Hepatocyte (in vitro differentiated cells): ENCODE measurements around the gene CTF1.

Experiments
- EZH2phosphoT487 ChIP-seq: fragments of 200-600 bp; sonication (generic); IDR thresholded peaks from one replicate; pipeline ENCODE4 v1.6.1; 2018; ENCODE audit warnings: antibody characterized with exemption, mild to moderate bottlenecking, low read depth, moderate library complexity; ENCODE audit not compliant: unreplicated experiment, severe bottlenecking
- TF ChIP-seq, protein P1 (sequence below): fragments of 200-600 bp; sonication (generic); IDR thresholded peaks from 2 replicates; pipeline ENCODE4 v1.5.1; 2016; ENCODE audit warnings: antibody characterized with exemption, mild to moderate bottlenecking; ENCODE audit not compliant: poor library complexity

DNA sequence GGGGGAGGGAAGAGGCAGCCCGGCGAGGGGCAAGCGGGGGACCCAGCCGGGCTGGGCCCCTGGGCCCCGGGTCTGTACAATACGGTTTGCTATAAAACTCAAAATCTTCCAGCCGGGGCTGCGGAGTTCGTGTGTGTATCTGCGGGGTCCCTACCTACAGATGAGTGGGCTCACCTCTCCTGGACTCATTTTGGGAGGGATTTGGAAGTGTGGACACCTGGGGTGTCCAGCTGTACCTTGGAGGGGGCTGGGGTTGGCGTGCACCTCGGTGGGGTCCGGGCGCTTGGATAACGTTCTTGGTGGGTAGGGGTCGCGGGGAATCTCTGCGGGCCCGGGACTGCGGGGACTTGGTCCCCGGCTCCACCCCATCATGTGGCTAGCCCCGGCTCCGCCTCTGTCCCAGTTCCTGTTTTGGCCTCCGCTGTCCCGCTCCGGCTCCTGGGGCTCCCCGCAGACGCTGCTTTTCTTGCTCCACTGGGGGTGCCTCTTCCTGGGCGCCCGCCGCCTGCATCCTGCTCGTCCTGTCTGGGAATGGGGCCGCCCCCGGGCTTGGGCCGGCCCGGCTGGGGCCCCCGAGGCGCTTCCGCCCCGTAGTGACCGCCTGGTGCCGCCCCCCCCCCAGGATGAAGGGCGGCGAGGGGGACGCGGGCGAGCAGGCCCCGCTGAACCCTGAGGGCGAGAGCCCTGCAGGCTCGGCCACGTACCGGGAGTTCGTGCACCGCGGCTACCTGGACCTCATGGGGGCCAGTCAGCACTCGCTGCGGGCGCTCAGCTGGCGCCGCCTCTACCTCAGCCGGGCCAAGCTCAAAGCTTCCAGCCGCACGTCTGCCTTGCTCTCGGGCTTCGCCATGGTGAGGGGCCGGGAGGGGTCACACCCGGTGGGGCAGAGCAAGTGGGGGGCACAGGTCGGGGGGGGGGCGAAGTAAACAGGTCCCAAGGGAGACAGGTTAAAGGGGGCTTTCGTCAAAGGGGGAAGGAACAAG, 52.5 kb downstream of the CTF1 start, which contains the start of gene ORAI3:
- TF ChIP-seq, protein P1, sequence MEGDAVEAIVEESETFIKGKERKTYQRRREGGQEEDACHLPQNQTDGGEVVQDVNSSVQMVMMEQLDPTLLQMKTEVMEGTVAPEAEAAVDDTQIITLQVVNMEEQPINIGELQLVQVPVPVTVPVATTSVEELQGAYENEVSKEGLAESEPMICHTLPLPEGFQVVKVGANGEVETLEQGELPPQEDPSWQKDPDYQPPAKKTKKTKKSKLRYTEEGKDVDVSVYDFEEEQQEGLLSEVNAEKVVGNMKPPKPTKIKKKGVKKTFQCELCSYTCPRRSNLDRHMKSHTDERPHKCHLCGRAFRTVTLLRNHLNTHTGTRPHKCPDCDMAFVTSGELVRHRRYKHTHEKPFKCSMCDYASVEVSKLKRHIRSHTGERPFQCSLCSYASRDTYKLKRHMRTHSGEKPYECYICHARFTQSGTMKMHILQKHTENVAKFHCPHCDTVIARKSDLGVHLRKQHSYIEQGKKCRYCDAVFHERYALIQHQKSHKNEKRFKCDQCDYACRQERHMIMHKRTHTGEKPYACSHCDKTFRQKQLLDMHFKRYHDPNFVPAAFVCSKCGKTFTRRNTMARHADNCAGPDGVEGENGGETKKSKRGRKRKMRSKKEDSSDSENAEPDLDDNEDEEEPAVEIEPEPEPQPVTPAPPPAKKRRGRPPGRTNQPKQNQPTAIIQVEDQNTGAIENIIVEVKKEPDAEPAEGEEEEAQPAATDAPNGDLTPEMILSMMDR = no peak
- no peak for TF ChIP-seq EZH2phosphoT487
